ENCODE data around the gene B4GALNT2.
"Not testable (repeated sequence)": the region's sequence is repeated elsewhere in the genome, so short reads cannot be mapped to it uniquely, and the experiment has no call there.

B4GALNT2 gene

GRCh38 chr17:49183341-49183740, 50.8 kb downstream of the B4GALNT2 start:
- no peak for DNase-seq

- DNase-seq, result no peak
Observed at GRCh38 chr17:49183801-49184200, 51.2 kb downstream of the B4GALNT2 start.

GRCh38 chr17:49184522-49184921, 52.0 kb downstream of the B4GALNT2 start:
- not testable (repeated sequence) for DNase-seq

- not testable (repeated sequence) for DNase-seq
Observed at GRCh38 chr17:49185381-49185780, 52.8 kb downstream of the B4GALNT2 start.

GRCh38 chr17:49187301-49187700, 54.7 kb downstream of the B4GALNT2 start:
- no peak for DNase-seq

- no peak for DNase-seq
Observed at GRCh38 chr17:49190932-49191331, 58.4 kb downstream of the B4GALNT2 start.

- no peak for DNase-seq
Observed at GRCh38 chr17:49191409-49191916, 58.9 kb downstream of the B4GALNT2 start.

- DNase-seq, result peak; percentile 84 to 99 (median 96)
Observed at GRCh38 chr17:49191917-49192741, 59.6 kb downstream of the B4GALNT2 start.

GRCh38 chr17:49193513-49194296, 61.1 kb downstream of the B4GALNT2 start:
- peak in 12 of 14 donors; percentile 5 to 83 (median 32) for DNase-seq

- no peak for DNase-seq
Observed at GRCh38 chr17:49194297-49194607, 61.7 kb downstream of the B4GALNT2 start.

- DNase-seq, result no peak
Observed at GRCh38 chr17:49195751-49196150, 63.2 kb downstream of the B4GALNT2 start.

- no peak for DNase-seq
Observed at GRCh38 chr17:49196520-49196919, 64.0 kb downstream of the B4GALNT2 start.

GRCh38 chr17:49197346-49197998, 64.9 kb downstream of the B4GALNT2 start:
- no peak for DNase-seq

- DNase-seq, result no peak
Observed at GRCh38 chr17:49198211-49198610, 65.6 kb downstream of the B4GALNT2 start.

GRCh38 chr17:49200423-49201083, 68.0 kb downstream of the B4GALNT2 start:
- DNase-seq, result no peak

GRCh38 chr17:49201481-49201927, 68.9 kb downstream of the B4GALNT2 start:
- no peak for DNase-seq

- no peak for DNase-seq
Observed at GRCh38 chr17:49203796-49204195, 71.2 kb downstream of the B4GALNT2 start.

GRCh38 chr17:49204516-49204915, 71.9 kb downstream of the B4GALNT2 start:
- no peak for DNase-seq

GRCh38 chr17:49209061-49209571, 76.5 kb downstream of the B4GALNT2 start:
- no peak for DNase-seq

GRCh38 chr17:49210158-49211029, 77.8 kb downstream of the B4GALNT2 start, which contains the start of the genes ABI3 and GNGT2:
Gene ABI3, plus strand, starts transcription at chr17:49210707. Its CDS starts 18 bp downstream, at chr17:49210725.
Gene GNGT2, minus strand, starts transcription at chr17:49210574. Its CDS starts 3,152 bp downstream, at chr17:49207422.
- peak in 8 of 14 donors; percentile 15 to 59 (median 30) for DNase-seq

- DNase-seq, result no peak
Observed at GRCh38 chr17:49213399-49213798, 80.8 kb downstream of the B4GALNT2 start.

All from C1 segment of cervical spinal cord (tissue), 14 donors.